ENCODE measurements around the gene PABPC1L.

PABPC1L gene

GRCh38 chr20:44885392-44886265, 24.2 kb upstream of the PABPC1L start, which contains the start of gene YWHAB:
Gene YWHAB, plus strand, starts transcription at chr20:44885705. Its CDS starts 15,829 bp downstream, at chr20:44901534.
- Histone ChIP-seq H3K4me2 (ENCODE audit: low read length) (peak within 1 kb of the TSS; percentile 85), H3K9ac (ENCODE audit: low read depth, low read length) (peak within 1 kb of the TSS; percentile 100), H3K4me3 (ENCODE audit: low read length) (peak within 1 kb of the TSS; percentile 96), H3K27me3 (ENCODE audit: control insufficient read depth, insufficient read depth, low read length) (no peaks in the 10 kb centered on the region), H3K9me3 (replicated peaks; ENCODE audit: low read length) (no peaks in the 10 kb centered on the region), H3K4me1 (ENCODE audit: control insufficient read depth, insufficient read depth, low read length) (peaks cover 32% of the 10 kb centered on the region), H3K36me3 (ENCODE audit: insufficient read depth, low read length) (peaks cover 21% of the 10 kb centered on the region)

GRCh38 chr20:44886266-44886651, 23.6 kb upstream of the PABPC1L start:
- Histone ChIP-seq H3K9ac (ENCODE audit: low read depth, low read length) (peak overlapping the region; percentile 100), H3K4me1 (ENCODE audit: control insufficient read depth, insufficient read depth, low read length) (peaks cover 32% of the 10 kb centered on the region), H3K27me3 (ENCODE audit: control insufficient read depth, insufficient read depth, low read length) (no peaks in the 10 kb centered on the region), H3K4me3 (ENCODE audit: low read length) (peak overlapping the region; percentile 96), H3K4me2 (ENCODE audit: low read length) (peak overlapping the region; percentile 85), H3K36me3 (ENCODE audit: insufficient read depth, low read length) (peaks cover 22% of the 10 kb centered on the region), H3K9me3 (replicated peaks; ENCODE audit: low read length) (no peaks in the 10 kb centered on the region)

GRCh38 chr20:44886828-44887227, 23.0 kb upstream of the PABPC1L start:
- Histone ChIP-seq H3K36me3 (ENCODE audit: insufficient read depth, low read length) (peaks cover 27% of the 10 kb centered on the region), H3K4me1 (ENCODE audit: control insufficient read depth, insufficient read depth, low read length) (peaks cover 32% of the 10 kb centered on the region), H3K4me3 (ENCODE audit: low read length) (peak overlapping the region; percentile 96), H3K9ac (ENCODE audit: low read depth, low read length) (peak overlapping the region; percentile 100), H3K9me3 (replicated peaks; ENCODE audit: low read length) (no peaks in the 10 kb centered on the region), H3K27me3 (ENCODE audit: control insufficient read depth, insufficient read depth, low read length) (no peaks in the 10 kb centered on the region), H3K4me2 (ENCODE audit: low read length) (peak overlapping the region; percentile 85)

- no peaks in the 10 kb centered on the region for H3K9me3 ChIP-seq (replicated peaks; ENCODE audit: low read length)
- no peaks in the 10 kb centered on the region for H3K27me3 ChIP-seq (ENCODE audit: control insufficient read depth, insufficient read depth, low read length)
- peak overlapping the region; percentile 85 for H3K4me2 ChIP-seq (ENCODE audit: low read length)
- peak overlapping the region; percentile 100 for H3K9ac ChIP-seq (ENCODE audit: low read depth, low read length)
- peaks cover 32% of the 10 kb centered on the region for H3K4me1 ChIP-seq (ENCODE audit: control insufficient read depth, insufficient read depth, low read length)
- peaks cover 33% of the 10 kb centered on the region for H3K36me3 ChIP-seq (ENCODE audit: insufficient read depth, low read length)
- H3K4me3 ChIP-seq (ENCODE audit: low read length) = peak overlapping the region; percentile 96
These were observed 22.4 kb upstream of the PABPC1L start for GRCh38 chr20:44887466-44887865.

- Histone ChIP-seq H3K4me3 (ENCODE audit: low read length) (peak overlapping the region; percentile 96), H3K36me3 (ENCODE audit: insufficient read depth, low read length) (peaks cover 33% of the 10 kb centered on the region), H3K27me3 (ENCODE audit: control insufficient read depth, insufficient read depth, low read length) (no peaks in the 10 kb centered on the region), H3K4me1 (ENCODE audit: control insufficient read depth, insufficient read depth, low read length) (peaks cover 32% of the 10 kb centered on the region), H3K9me3 (replicated peaks; ENCODE audit: low read length) (no peaks in the 10 kb centered on the region), H3K4me2 (ENCODE audit: low read length) (peak overlapping the region; percentile 85), H3K9ac (ENCODE audit: low read depth, low read length) (peak overlapping the region; percentile 100)
These were observed 21.4 kb upstream of the PABPC1L start for GRCh38 chr20:44888226-44889103.

GRCh38 chr20:44891826-44892225, 18.0 kb upstream of the PABPC1L start:
- H3K4me3 ChIP-seq (ENCODE audit: low read length) = no peak overlapping the region
- H3K4me1 ChIP-seq (ENCODE audit: control insufficient read depth, insufficient read depth, low read length) = peaks cover 36% of the 10 kb centered on the region
- H3K9me3 ChIP-seq (replicated peaks; ENCODE audit: low read length) = no peaks in the 10 kb centered on the region
- peaks cover 44% of the 10 kb centered on the region for H3K36me3 ChIP-seq (ENCODE audit: insufficient read depth, low read length)
- H3K9ac ChIP-seq (ENCODE audit: low read depth, low read length) = no peak overlapping the region
- H3K27me3 ChIP-seq (ENCODE audit: control insufficient read depth, insufficient read depth, low read length) = no peaks in the 10 kb centered on the region
- peak overlapping the region; percentile 5 for H3K4me2 ChIP-seq (ENCODE audit: low read length)

- Histone ChIP-seq H3K9ac (ENCODE audit: low read depth, low read length) (no peak overlapping the region), H3K9me3 (replicated peaks; ENCODE audit: low read length) (no peaks in the 10 kb centered on the region), H3K27me3 (ENCODE audit: control insufficient read depth, insufficient read depth, low read length) (no peaks in the 10 kb centered on the region), H3K4me3 (ENCODE audit: low read length) (no peak overlapping the region), H3K36me3 (ENCODE audit: insufficient read depth, low read length) (peaks cover 25% of the 10 kb centered on the region), H3K4me2 (ENCODE audit: low read length) (no peak overlapping the region), H3K4me1 (ENCODE audit: control insufficient read depth, insufficient read depth, low read length) (peaks cover 13% of the 10 kb centered on the region)
These were observed 14.9 kb upstream of the PABPC1L start for GRCh38 chr20:44894959-44895358.

- no peaks in the 10 kb centered on the region for H3K9me3 ChIP-seq (replicated peaks; ENCODE audit: low read length)
- no peak overlapping the region for H3K9ac ChIP-seq (ENCODE audit: low read depth, low read length)
- H3K4me1 ChIP-seq (ENCODE audit: control insufficient read depth, insufficient read depth, low read length) = peaks cover 13% of the 10 kb centered on the region
- no peaks in the 10 kb centered on the region for H3K27me3 ChIP-seq (ENCODE audit: control insufficient read depth, insufficient read depth, low read length)
- peaks cover 26% of the 10 kb centered on the region for H3K36me3 ChIP-seq (ENCODE audit: insufficient read depth, low read length)
- peak overlapping the region; percentile 44 for H3K4me2 ChIP-seq (ENCODE audit: low read length)
- no peak overlapping the region for H3K4me3 ChIP-seq (ENCODE audit: low read length)
These were observed 13.3 kb upstream of the PABPC1L start for GRCh38 chr20:44896583-44896982.

GRCh38 chr20:44897133-44897532, 12.7 kb upstream of the PABPC1L start:
- Histone ChIP-seq H3K4me1 (ENCODE audit: control insufficient read depth, insufficient read depth, low read length) (peaks cover 18% of the 10 kb centered on the region), H3K36me3 (ENCODE audit: insufficient read depth, low read length) (peaks cover 26% of the 10 kb centered on the region), H3K27me3 (ENCODE audit: control insufficient read depth, insufficient read depth, low read length) (no peaks in the 10 kb centered on the region), H3K4me3 (ENCODE audit: low read length) (no peak overlapping the region), H3K9me3 (replicated peaks; ENCODE audit: low read length) (no peaks in the 10 kb centered on the region), H3K9ac (ENCODE audit: low read depth, low read length) (no peak overlapping the region), H3K4me2 (ENCODE audit: low read length) (peak overlapping the region; percentile 44)

- no peak overlapping the region for H3K4me2 ChIP-seq (ENCODE audit: low read length)
- no peak overlapping the region for H3K9ac ChIP-seq (ENCODE audit: low read depth, low read length)
- no peaks in the 10 kb centered on the region for H3K27me3 ChIP-seq (ENCODE audit: control insufficient read depth, insufficient read depth, low read length)
- no peaks in the 10 kb centered on the region for H3K9me3 ChIP-seq (replicated peaks; ENCODE audit: low read length)
- peaks cover 16% of the 10 kb centered on the region for H3K4me1 ChIP-seq (ENCODE audit: control insufficient read depth, insufficient read depth, low read length)
- no peak overlapping the region for H3K4me3 ChIP-seq (ENCODE audit: low read length)
- H3K36me3 ChIP-seq (ENCODE audit: insufficient read depth, low read length) = peaks cover 45% of the 10 kb centered on the region
These were observed 9.5 kb upstream of the PABPC1L start for GRCh38 chr20:44900231-44900854.

GRCh38 chr20:44901974-44902373, 7.9 kb upstream of the PABPC1L start:
- no peaks in the 10 kb centered on the region for H3K27me3 ChIP-seq (ENCODE audit: control insufficient read depth, insufficient read depth, low read length)
- no peak overlapping the region for H3K4me2 ChIP-seq (ENCODE audit: low read length)
- peaks cover 61% of the 10 kb centered on the region for H3K36me3 ChIP-seq (ENCODE audit: insufficient read depth, low read length)
- no peak overlapping the region for H3K9ac ChIP-seq (ENCODE audit: low read depth, low read length)
- H3K4me3 ChIP-seq (ENCODE audit: low read length) = no peak overlapping the region
- no peaks in the 10 kb centered on the region for H3K9me3 ChIP-seq (replicated peaks; ENCODE audit: low read length)
- H3K4me1 ChIP-seq (ENCODE audit: control insufficient read depth, insufficient read depth, low read length) = peaks cover 6% of the 10 kb centered on the region
